B cell (primary cell): ENCODE measurements around the gene CMTM3.

Source experiments
- EZH2 ChIP-seq: IDR thresholded peaks from 2 replicates; pipeline ENCODE4 v1.6.1; 2012; ENCODE audit warnings: borderline replicate concordance, low read depth, mild to moderate bottlenecking, moderate library complexity, low read length; ENCODE audit not compliant: insufficient read depth, poor library complexity, severe bottlenecking
- TF ChIP-seq, protein P1 (sequence below): fragments of 200-600 bp; IDR thresholded peaks from one replicate; pipeline ENCODE4 v1.8.0; 2022; ENCODE audit warnings: antibody characterized with exemption, mild to moderate bottlenecking

DNA sequence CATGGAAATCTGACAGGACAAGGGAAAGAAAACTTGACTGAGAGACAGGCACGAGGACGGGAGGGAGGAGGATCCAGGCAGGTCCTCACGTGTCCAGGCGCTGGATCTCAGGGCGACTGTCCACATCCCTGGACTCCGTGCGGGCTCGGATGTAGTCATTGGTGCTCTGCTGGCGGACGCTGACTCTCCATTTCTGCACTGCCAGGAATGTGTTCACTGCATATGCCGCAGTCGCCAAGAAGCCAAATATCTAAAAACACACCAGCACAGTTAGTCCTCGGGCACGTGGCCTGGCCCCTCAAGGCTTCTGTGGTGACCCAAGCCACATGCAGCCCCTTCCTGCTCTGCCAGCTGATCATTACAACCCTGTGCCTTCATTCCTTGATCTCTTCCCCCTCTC is 17.5 kb downstream of the CMTM3 start:
- TF ChIP-seq, protein P1, sequence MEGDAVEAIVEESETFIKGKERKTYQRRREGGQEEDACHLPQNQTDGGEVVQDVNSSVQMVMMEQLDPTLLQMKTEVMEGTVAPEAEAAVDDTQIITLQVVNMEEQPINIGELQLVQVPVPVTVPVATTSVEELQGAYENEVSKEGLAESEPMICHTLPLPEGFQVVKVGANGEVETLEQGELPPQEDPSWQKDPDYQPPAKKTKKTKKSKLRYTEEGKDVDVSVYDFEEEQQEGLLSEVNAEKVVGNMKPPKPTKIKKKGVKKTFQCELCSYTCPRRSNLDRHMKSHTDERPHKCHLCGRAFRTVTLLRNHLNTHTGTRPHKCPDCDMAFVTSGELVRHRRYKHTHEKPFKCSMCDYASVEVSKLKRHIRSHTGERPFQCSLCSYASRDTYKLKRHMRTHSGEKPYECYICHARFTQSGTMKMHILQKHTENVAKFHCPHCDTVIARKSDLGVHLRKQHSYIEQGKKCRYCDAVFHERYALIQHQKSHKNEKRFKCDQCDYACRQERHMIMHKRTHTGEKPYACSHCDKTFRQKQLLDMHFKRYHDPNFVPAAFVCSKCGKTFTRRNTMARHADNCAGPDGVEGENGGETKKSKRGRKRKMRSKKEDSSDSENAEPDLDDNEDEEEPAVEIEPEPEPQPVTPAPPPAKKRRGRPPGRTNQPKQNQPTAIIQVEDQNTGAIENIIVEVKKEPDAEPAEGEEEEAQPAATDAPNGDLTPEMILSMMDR, result no peak
- no peak for TF ChIP-seq EZH2
